Stimulated activated CD4-positive, alpha-beta T cell treated with anti-CD3 and anti-CD28 coated beads, Interleukin-4, amount 100 ng/mL, for 4 hours (primary cell): ENCODE measurements around the gene MYO19.

Experiments used
- DNase-seq, 2 experiments: peaks; one replicate each; pipeline ENCODE4 v3.0.0-alpha.2; 2020

The MYO19 gene, protein sequence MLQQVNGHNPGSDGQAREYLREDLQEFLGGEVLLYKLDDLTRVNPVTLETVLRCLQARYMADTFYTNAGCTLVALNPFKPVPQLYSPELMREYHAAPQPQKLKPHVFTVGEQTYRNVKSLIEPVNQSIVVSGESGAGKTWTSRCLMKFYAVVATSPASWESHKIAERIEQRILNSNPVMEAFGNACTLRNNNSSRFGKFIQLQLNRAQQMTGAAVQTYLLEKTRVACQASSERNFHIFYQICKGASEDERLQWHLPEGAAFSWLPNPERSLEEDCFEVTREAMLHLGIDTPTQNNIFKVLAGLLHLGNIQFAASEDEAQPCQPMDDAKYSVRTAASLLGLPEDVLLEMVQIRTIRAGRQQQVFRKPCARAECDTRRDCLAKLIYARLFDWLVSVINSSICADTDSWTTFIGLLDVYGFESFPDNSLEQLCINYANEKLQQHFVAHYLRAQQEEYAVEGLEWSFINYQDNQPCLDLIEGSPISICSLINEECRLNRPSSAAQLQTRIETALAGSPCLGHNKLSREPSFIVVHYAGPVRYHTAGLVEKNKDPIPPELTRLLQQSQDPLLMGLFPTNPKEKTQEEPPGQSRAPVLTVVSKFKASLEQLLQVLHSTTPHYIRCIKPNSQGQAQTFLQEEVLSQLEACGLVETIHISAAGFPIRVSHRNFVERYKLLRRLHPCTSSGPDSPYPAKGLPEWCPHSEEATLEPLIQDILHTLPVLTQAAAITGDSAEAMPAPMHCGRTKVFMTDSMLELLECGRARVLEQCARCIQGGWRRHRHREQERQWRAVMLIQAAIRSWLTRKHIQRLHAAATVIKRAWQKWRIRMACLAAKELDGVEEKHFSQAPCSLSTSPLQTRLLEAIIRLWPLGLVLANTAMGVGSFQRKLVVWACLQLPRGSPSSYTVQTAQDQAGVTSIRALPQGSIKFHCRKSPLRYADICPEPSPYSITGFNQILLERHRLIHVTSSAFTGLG

DNA sequence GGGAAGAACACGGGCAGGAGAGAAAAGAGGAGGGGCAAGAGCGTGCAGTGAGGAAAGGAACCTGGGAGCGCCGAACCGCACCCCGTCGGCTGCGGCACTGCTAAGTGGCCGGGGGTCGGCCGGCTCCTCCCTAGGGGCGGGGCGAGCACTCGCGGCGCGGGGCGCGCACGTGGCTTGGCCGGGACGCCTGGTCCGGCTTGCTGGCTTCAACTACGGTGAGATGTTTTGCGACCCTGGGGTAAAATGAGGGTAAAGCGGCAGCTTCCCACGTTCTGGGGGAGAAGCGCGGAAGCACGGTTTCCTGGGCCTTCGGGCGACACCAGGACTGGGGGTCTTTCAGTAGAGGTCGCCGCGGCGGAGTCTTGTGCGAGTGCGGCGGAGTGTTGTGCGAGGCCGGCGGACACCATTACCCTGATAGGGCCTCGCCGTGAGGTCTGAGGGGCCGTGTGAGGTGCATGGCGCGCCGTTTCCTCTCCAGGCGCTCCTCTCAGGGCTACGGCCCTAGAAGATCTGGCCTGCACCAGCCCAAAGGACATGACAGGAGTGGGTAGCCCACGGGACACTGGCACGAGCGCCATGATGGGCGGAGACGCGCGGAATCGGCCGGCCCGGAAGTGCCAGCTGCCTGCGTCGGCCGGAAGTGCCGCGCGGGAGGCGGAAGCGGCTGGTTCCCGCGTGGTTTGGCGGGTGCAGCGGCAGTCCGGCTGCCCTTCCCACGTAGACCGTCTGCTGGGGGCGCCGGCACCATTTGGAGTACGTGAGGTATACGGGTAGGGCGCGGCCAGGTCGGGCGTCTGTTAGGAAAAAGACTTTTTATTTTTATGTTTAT is at the start of gene MYO19, which contains the start of gene PIGW:
Gene MYO19, minus strand, starts transcription at position 29 of the 829 bp plus-strand sequence. CDS start 2,330 bp downstream, outside the sequence.
Gene PIGW, plus strand, starts transcription at position 148 of the 829 bp plus-strand sequence. CDS start 2,115 bp downstream, outside the sequence.
- DNase-seq: peak; percentile 87 to 88

DNA sequence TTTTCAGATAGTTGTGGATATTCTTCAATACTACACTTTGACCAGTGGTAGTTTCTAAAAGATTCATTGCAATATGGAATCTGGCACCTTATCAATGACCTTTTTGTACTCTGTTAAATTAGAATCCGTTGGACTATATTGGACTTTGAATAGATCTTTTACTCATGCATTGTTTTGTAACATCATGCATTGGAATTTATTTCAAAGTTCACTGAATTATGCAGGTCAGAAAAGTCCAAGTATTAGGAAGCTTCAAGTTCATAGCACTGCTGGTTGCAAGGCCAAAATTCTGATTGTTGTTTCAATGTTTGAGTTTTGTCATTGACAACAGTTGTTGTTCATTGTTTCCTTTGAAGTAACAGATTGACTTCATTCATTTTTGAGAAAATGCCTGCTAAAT is 49.1 kb upstream of the MYO19 start:
- no peak for DNase-seq

DNA sequence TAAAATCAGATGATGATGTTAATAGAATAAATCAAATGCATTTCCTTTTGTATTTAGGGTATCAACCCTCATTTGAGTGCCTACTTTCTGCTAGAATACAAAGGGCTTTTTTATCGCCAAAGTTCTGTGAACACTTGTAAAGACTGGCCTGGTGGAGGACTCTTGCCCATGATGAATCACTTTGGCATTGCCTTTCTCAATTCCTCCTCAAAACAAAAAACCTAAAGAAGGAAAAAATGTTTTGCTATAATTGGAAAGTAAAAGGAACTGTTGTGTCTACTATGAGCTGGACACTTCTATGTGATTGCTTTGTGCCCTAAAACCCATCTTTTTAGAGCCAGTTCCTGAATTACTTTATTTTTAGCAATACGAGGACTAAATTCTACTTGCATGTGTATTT is 44.0 kb upstream of the MYO19 start:
- DNase-seq: no peak

DNA sequence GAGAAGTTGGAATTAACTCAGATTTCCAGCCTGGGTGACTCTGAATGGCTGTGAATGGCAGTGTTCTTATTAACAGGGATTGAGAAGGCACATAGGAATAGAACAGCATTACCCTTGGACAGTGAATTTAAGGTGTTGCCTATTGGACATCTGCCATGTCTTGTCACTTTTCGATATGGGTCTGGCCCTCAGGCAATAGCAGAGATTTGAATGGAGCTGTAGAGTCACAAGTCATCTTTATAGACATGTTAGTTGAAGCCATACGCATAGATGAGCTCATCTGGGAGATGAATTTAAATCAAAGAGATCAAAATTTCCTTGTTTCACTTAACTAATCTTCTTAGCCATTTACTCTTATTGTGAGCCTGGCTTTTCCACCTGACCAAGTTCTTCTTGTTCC is 42.1 kb upstream of the MYO19 start:
- no peak for DNase-seq

DNA sequence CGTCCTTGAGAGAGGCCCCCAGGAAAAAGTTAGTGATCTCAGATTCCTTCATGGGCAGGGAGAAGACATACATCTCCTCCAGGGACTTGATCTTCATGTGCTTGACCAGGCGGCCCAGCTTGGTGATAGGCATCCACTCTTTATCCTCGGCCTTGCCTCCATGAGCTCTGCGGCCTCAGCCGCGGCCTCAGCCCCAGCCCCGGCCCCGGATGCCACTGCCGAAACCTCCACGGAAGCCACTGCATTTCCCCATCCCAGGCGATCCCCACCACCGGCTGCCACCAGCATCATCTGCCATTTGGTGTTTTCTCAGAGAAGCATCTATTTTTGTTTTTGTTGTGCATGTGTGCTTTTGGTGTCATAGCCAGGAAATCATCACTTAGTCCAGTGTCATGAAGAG is 40.4 kb upstream of the MYO19 start:
- no peak for DNase-seq

DNA sequence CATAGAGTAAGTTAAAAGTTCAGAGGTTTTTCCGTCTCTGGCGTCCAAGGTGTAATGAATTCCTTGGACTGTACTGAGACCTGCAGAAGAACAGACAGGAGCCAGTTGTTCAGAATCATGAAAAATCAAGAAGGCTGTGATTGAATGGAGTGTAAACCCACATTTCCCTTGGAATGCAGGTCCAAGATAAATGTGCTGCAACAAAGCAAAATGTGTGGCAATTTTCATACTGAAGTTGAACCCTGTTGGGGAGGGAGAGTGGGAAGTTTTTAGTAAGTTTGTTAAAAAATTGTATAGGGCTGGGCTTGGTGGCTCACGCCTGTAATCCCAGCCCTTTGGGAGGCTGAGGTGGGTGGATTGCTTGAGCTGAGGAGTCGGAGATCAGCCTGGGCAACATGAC is 31.4 kb upstream of the MYO19 start:
- DNase-seq: no peak

DNA sequence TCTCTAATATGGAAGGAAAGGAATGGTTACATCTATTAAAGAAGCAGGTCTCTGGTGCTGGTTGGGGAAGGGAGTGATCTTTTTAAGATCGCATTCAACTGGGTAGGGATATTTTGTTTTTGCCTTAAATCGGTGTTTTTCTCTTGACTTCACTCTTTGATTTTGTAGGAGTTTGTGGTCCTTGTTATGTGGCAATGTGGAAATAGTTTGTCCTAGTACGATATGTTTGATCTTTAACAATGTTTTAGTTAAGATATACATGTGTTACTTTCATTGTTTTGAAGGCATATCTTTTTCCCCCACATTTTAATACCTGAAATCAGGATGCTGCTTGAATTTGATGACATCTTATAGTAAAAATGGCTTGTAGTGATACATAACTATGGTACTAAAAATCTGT is 18.8 kb upstream of the MYO19 start:
- no peak for DNase-seq

DNA sequence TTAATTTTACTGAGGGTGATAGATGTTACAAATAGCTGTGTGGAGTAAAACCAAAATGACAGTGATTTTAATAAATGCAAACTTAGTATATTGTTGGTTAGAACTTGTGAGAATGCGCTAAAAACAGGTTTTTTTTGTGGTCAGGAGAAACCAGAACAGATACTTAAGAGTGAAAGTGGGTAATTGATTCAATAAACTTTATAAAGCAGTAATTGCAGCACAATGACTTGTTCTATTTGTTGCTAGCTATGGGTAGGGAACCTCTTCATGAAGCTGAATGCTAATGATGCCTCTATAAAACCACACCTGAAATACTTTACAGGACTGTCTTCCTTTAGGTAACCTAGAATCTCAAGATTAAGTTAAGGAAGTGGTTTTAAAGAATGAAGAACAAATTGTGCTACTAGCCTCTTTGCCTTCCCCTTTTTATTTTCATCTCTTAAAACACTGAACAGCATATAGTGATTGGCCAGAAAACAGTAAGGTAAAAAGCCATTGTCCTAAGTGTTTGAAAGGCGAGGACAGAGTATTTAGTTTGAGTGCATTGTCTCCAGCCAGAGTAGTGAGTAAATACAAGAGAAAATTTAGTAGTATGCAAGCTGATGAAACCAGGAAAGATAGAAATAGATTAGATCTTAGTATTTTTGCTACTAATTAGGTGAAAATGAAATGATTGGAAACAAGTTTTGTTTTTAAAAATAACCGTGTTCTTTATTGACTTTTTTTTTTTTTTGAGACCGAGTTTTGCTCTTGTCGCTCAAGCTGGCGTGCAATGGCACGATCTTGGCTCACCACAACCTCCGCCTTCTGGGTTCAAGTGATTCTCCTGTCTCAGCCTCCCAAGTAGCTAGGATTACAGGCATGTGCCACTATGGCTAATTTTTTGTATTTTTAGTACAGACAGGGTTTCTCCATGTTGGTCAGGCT is 16.1 kb upstream of the MYO19 start:
- DNase-seq: no peak

DNA sequence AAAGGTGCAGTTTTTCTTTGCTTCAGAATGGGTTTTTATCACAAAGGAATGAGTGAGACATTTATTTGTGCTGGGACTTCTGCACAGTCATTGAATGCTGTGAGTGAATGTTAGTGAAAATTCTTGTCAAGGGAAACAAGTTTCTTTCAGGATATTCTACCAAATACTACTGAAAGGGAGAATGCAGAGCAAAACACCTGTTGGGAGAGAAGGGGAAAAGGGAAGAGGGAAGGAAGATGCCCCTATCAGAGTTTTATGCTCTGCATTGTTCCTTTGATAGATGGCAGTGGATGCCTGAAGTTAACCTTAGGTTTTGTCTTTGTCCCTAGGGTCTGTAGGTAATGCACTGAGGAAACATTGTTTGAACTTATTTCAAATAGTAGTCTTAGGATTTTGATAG is 13.1 kb upstream of the MYO19 start:
- no peak for DNase-seq

DNA sequence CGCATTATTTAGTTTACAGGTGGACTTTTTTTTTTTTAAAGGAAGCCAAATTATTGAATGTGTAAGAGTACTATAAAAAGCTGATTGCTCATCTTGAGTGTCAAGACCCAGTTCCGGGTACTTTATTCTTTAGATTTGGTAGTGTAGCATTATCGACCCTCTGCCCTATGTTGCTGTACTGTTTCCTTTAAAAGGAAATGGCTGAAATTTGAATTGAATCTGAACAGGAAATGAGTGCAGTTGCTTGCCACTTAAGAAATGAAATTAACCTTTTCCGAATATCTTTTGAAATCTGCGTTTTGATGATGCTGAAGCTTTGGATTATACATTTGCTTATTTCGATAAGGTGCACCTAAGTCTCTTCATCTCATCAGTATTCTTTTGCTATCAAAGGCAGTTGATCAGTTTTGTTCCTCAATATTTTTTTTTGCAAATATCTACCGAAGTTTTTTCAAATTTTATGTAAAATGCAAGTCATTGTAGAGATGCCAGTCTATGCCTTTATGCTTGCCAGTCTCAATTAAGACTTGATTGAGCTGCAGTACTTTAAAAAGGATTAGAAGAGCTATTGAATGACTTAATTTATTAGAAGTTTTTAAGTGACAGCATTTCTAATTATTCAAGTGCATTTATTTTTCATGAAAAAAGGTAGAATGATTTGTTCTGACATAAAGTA is 11.9 kb upstream of the MYO19 start:
- DNase-seq: no peak

DNA sequence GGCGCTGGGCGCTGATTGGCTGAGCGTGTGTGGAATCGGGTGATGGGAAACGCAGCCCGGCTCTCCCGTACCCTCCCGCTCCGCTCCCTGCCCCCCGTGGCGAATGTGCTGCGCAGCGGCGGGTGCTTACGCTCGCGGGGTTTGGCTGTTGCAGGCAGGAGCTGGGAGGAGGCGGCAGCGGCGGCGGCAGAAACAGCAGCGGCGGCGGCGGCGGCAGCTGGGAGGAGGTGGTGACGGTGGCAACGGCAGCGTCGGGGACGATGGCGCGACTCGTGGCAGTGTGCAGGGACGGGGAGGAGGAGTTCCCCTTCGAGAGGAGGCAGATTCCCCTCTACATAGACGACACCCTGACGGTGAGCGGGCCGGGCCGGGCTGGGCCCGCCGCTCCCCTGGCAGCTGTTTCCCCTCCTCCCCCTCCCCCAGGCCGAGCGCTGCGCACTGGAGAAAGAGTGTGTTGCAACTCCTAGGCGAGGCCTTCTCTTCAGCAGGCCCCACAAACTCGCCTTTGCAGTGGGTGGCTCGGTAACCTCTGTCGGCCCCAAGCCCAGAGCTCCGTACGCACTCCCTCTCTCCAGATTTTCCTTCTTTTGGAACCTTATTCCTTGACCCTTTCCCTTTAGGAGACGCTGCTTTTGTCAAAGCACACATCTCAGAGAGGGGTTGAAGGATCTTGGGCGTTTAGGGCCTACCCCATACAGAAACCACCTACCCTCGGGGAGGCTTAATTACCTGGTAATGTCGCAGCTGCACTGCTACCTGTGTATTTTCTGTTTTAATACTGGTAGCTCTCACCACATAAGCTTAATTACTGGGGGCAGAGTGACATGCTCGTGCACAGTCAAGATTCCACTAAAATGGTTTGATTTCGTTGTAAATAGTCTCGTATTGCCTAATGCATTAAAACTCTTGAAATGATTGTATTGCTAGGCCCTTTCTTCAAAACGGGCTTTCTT is 11.1 kb upstream of the MYO19 start:
- peak; percentile 93 to 96 for DNase-seq

DNA sequence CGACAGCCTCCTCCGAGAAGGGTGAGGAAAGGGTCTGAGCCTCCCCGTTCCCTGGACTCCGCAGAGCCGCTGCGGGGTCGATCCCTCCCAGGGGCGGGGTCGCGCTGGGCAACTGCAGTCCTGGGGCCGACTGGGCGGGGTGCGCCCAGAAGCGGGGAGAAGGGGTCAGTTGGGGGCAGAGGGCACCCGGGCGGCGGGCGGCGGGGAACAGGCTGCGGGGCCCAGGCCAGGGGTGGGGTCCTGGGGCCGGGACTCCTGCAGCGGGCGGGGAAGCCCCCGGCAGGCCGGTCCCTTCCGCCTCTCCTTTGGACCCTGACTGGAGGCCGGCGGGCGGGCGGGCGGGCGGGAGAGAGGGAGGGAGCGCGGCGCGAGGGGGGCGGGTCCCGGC is 10.4 kb upstream of the MYO19 start:
- DNase-seq: no peak

DNA sequence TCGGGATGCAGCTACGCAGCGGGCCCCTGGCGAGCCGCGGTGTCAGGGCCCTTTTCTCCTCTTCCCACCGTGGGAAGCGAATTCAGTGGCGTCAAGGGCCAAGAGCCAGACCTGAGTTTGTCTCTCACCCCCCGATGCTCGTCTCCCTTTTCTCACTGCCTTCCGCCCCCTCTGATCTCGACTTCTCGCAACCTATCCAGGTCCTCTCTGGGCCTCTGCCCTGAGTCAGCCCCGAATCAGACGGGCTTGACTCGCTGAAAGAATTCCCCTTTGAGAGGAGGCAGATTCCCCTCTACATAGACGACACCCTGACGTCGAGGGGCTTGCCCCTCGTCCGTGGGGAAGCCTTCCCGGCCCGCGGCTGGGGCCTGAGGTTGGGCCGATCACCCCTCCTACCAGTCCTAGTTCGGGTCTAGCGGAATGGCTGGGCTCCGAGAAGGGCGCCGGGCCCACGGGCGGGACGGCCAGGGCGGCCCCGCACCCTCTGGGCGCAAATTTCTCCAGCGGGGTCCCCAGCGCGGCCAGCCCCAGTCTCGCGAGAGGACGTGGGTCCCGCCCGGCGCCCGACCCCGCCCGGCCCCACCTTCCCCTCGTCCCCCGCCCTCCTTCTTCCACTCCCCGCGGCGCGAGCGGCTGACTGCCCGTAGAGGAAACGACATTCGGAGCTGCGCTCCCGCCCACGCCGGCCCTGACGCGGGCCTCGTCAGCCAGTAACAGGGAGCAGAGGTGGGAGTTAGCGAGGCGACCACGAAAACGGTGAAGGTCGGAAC is 9.8 kb upstream of the MYO19 start, which contains the start of gene GGNBP2:
Gene GGNBP2, plus strand, starts transcription at position 613 of the 770 bp plus-strand sequence. CDS start 806 bp downstream, outside the sequence.
- peak; percentile 84 to 89 for DNase-seq

DNA sequence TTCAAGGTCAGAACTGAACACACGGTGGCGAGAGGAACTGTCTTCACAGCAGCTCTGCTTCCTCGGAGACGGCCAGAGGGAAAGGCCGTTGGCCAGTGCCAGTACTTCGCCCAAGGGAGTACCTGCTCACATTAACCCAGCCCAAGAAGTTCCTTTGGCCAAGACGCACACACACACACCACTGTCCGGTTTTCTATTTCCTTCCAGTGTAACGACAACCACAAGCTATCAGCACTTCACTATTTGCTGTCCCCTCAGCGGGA is 9.3 kb upstream of the MYO19 start:
- DNase-seq: no peak

DNA sequence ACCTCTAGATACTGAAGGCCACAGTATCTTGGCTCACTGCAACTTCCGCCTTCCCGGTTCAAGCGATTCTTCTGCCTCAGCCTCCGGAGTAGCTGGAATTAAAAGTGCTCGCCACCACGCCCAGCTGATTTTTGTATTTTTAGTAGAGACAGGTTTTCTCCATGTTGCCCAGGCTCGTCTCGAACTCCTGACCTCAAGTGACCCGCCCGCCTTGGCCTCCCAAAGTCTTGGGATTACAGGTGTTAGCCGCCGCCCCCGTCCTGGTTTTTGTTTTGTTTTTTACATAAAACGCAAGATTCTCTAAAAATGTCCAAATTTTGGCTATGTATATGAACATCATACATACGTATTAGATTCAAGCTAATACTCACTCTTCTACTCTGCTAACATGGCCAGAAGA is 8.1 kb upstream of the MYO19 start:
- no peak for DNase-seq

DNA sequence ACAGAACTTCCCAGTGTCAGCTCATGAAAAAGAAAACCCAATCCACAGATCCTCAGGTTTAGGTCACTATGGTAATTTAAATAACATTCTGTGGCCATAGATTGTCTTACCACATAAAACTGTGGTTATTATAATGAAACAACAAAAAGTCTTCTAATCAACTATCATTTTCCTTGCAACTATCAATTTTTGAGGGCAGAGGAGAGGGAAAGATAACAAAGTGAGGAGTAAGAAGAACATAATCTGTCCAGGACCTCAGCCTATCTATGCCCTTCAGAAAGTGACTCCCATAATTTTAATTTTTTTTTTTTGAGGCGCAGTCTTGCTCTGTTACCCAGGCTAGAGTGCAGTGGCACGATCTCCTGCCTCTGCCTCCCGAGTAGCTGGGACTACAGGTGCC is 6.0 kb upstream of the MYO19 start:
- no peak for DNase-seq

DNA sequence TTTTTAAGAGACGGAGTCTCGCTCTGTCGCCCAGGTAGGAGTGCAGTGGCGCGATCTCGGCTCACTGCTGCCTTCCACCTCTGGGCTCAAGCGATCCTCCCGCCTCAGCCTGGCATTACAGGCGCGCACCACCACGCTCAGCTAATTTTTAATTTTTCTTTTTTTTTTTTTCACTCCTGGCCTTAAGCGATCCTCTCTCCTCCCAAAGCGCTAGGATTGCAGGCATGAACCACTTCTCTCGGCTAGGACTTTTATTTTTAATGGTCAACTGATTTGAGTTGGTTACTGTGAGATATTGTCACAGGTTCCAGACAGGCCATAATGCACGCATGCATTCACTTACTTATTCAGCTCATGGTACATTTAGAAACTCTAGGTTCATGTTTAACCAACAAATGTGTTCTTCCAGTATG is 1.0 kb upstream of the MYO19 start:
- DNase-seq: no peak

DNA sequence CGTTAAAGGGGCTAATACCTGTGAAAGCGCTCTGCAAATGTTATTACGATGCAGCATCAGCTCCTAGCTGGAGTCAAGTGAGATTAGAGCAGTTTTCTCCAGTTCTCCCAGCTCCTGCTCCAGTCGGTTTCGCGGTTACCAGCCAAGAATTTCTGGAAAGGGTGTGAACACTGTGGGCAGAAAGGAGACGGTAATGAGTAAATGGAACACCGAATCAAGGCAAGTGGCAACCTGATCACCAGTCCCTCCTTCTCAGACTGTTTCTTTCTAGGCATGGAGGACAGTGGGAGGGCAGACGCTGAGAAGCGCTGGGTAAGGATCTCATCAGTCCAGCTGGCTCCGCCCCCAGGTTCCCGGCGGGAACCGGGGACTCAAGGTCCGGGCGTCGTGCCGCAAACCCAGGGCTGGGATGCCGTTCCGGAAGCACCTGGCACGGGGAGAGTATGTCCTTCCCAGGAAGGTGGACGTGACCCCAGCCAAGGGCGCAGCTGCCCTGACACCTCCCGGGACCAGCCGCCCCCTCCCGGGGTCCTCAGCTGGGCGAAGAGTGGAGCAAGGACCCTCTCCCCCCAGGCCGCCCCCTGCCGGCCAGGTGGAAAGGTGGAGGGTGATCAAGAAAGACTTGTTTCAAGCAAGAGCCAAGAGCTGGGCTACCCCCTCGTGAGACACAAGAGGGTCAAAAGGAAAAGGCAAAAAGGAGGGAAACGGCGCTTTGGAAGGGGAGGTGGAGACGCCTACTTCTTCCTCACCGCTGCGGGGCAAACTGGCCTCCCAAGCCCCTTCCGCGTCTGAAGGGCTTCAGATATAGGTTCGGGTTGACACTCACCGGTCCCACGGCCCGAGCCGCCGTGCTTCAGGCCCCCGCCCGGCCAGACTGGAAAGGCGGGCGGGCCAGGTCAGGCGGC is 481 bp downstream of the MYO19 start:
- DNase-seq: peak; percentile 46 to 48
